Right lobe of liver (tissue), 4 donors: ENCODE measurements around the gene UCK1.

Experiments
- POLR2A ChIP-seq: fragments of 450-650 bp; IDR thresholded peaks from one replicate; pipeline ENCODE4 v1.6.1; 2017; ENCODE audit warnings: antibody characterized with exemption, mild to moderate bottlenecking
- TF ChIP-seq, protein P1 (sequence below), 4 donors: fragments of 200-600 bp in 3 of 4; fragments of 450-650 bp in 1 of 4; IDR thresholded peaks; one replicate each; pipeline versions ENCODE4 v1.5.1 to v1.8.0; 2016 to 2022; ENCODE audit warnings: antibody characterized with exemption in 4 of 4, mild to moderate bottlenecking in 2 of 4
- donor health status: DM: no; HTN: no; CAD: no.
- donor health status: DM: no; HTN: no; CAD: no.
- donor health status: DM: no; HTN: yes; CAD: no.

DNA sequence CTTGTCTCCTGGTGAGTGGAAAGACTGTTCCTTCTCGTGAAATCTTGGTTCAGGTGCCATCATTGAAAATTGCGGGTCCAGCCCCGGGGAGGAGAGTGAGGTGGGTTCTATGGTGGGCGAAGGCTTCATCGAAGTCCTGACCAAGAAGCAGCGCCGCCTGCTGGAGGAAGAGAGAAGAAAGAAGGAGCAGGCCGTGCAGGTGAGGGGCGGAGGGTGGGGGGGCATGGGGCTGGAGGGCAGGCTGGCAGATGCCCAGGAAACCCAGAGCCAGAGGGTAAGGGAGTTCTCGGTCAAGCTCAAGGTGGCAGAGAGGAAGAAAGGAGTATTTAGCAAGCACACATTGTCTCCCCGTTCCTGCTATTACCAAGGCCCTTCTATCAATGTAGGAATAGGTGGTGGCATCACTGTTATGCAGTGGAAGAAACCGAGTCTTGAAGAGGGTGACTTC lies 52.6 kb downstream of the UCK1 start:
- TF ChIP-seq, protein P1, sequence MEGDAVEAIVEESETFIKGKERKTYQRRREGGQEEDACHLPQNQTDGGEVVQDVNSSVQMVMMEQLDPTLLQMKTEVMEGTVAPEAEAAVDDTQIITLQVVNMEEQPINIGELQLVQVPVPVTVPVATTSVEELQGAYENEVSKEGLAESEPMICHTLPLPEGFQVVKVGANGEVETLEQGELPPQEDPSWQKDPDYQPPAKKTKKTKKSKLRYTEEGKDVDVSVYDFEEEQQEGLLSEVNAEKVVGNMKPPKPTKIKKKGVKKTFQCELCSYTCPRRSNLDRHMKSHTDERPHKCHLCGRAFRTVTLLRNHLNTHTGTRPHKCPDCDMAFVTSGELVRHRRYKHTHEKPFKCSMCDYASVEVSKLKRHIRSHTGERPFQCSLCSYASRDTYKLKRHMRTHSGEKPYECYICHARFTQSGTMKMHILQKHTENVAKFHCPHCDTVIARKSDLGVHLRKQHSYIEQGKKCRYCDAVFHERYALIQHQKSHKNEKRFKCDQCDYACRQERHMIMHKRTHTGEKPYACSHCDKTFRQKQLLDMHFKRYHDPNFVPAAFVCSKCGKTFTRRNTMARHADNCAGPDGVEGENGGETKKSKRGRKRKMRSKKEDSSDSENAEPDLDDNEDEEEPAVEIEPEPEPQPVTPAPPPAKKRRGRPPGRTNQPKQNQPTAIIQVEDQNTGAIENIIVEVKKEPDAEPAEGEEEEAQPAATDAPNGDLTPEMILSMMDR (IDR thresholded peaks at IDR 0.05): peak in 3 of 4 donors; percentile 39 to 51 (median 48)
- TF ChIP-seq POLR2A: no peak
